GM19397 (cell line): ENCODE results near the gene CKAP5.

ENCODE experiments used
- ATAC-seq: cut with Tn5 transposase; IDR thresholded peaks from one replicate; pipeline ENCODE4 v1.9.1; 2021; ENCODE audit warnings: mild to moderate bottlenecking, moderate library complexity; ENCODE audit not compliant: unreplicated experiment

Gene CKAP5

DNA sequence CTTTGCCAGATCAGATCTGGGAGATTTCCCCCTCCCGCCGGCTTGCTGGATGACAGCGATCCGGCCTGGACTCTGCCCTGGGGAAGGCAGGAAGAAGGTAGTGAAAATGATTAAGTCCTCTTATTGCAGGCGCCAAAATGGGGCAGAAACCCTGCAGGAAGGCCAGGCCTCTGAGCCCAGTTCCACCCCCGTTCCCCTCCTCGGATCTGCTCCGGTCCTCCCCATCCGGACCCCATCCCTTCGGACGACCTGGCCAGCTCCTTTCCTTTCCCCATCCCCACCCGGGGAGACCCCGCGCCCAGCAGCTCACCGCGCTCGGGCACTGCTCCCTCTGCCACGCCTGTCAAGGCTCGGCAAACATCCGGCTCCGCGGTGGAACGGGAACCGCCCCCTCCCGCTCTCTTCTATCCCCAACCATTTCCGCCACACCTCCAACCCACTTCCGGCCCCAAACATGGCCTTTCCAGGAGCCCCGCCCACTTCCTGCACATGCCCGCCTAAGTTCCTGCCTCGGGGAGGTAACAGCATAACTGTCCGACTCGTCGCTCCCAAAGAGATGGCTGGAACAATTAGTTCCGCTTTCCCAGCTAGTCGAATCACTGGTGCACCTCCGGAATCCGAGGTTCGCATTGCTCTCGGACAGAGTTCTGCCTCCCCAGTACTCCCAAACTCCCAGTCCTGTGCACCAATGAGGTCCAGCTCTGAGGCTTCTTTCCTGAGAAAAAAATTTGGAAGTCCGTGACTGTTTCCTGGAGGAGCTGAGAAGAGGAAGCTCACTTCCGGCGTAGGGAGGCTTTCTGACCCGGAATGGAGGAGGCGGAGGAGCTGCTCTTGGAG lies 145.6 kb downstream of the CKAP5 start, which contains the start of the genes ARHGAP1 and ZNF408:
Gene ARHGAP1 (minus strand): TSS at position 379 of the 837 bp plus-strand sequence. CDS start 4,512 bp downstream, outside the sequence.
Gene ZNF408 (plus strand): TSS at position 791 of the 837 bp plus-strand sequence. CDS start 17 bp downstream, at position 808.
- peak; percentile 92 for ATAC-seq

DNA sequence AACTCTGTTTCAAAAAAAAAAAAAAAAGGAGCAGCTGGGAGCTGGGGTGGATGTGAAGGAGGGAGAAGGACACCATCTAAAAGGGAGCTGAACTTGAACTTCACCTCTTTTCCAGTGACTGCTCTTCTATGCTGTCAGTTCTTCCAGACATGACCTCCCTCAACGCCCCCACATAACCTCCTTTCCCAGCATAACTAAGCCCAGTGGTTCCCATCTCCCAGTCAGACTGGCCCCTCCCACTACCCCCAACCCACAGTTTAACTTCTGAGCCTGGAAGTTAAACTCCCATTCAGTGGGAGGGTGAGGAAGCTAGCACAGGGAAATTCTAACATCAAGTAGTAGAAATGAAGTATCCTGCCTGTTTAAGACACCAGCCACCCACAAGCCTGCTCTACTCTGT lies 147.5 kb downstream of the CKAP5 start:
- ATAC-seq: no peak

DNA sequence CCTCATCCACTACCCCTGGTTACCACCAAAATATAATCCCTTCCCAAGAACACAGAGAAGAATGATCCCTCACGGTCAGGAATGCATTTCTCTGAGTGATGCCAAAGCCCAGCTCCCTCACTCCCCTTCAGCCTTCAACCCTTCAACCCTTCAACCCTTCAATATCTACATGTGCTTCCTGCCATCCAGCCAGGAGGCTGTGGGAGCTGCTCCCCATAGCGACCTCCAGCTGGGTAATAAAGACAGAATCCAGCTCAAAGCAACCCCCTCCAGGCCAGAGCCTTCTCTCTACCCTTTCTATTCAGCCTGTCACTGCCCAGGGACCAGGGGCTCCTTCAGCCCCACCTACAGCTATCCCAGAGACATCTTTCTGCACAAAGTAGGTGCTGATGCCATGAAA lies 148.4 kb downstream of the CKAP5 start:
- no peak for ATAC-seq

DNA sequence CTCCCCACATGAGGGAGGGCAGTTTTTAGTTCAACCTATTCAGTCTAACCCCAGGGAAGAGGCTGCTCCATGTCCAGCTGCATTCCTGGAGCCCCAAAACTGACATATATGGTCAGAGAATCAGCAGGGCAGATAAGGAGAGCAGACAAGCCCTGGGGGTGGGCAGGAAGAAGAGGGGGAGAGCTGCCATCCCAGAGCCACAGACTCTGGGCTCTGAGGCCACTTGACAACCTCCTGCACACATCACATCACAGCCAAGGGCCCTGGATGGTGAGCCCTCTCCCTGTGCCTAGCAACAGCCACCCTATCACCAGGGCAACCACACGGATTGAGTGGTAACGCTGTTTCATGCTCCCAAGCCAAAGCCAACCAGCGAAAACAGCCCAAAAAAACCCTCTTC lies 148.8 kb downstream of the CKAP5 start:
- ATAC-seq: no peak

DNA sequence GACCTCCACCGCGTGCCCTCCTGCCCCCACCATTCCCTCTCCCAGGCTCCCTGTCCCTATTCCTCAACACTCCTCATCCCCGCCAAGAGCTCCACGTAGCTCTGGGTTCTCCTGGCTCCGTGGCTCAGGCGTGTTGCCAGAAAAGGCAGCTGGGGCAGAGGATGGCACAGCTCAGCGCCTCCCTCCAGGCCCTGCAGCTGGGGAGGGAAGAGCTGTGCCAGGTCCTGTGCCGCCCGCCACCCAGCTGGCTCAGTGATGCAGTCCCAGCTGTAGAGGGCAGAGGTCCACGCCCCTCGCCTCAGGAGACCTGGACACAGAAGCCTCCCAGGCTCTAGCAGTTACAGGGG lies 149.9 kb downstream of the CKAP5 start:
- no peak for ATAC-seq

GRCh38 chr11:46695345-46696211 lies 150.5 kb downstream of the CKAP5 start:
- ATAC-seq: no peak

- ATAC-seq: no peak
Measured at GRCh38 chr11:46694607-46695006, 151.5 kb downstream of the CKAP5 start.

DNA sequence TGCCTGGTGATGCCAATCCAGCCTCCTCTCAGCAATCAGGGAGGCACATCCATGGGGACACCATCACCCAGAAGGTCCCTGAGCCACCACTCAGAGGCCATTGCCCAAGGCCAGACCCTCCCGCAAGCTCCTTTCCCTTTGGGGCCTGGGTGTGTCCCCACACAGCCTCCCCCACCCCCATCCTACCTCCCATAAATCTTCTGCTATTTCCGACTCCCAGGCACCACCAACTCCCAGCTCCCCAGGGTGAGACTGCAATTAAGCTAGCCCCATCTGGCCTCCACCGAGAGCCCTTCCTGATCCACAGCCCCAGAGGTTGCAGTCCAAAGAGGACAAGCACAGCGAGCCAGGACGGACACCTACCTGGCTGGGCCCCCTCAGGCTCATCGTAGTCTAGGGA lies 152.0 kb downstream of the CKAP5 start:
- ATAC-seq: no peak

DNA sequence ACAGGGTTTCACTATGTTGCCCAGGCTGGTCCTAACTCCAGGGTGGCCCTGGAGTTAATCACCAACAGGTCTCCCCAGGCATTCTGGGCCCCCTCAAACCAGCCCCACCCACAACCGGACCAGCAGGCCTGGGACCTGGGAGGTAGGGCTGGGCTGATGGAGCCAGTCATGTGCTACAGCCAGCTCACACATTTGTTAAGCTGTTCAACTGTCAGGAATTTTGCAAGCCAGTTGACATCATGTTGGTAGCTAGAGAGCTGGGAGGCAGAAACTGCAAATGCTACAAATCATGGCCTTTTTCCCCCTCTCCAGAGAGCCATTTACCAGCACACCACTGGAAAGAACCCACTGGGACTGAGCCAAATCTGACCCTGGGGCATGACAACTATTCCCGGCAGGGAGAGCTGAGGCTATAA lies 152.5 kb downstream of the CKAP5 start:
- ATAC-seq: no peak
